SU-DHL-6 (cell line): Measurements from ENCODE around the gene FOXC1.

ENCODE experiments used
- CTCF ChIP-seq: fragments of 200-600 bp; sonication (generic); IDR thresholded peaks from one replicate; pipeline ENCODE4 v1.5.1; 2017; ENCODE audit warnings: antibody characterized with exemption, mild to moderate bottlenecking, low read length, moderate library complexity; ENCODE audit not compliant: insufficient read depth, poor library complexity, severe bottlenecking
- EZH2phosphoT487 ChIP-seq: fragments of 200-600 bp; sonication (generic), shearing (Covaris generic); conservative IDR thresholded peaks from 2 replicates; pipeline ENCODE4 v1.6.1; 2018; ENCODE audit warnings: mild to moderate bottlenecking, antibody characterized with exemption, low read length, moderate library complexity, mixed read lengths

DNA sequence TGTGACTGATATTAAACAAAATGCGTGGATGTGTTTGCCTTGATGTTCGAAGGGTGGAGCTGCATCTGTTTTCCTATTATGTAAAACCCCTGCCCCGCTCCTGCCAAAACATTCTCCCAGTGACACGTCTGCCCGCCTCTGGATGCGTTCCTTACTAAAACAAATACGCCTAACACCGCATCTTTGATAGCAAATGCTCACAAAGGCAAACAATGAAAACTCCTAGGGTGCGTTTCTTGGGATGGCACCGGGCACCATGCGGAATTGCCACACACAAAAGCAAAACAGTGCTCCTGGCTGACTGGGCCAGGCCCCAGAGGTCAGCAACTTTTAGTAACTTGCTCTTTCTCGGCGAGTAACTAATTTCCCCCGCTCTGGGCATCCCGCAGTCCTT, 9.0 kb upstream of the FOXC1 start:
- TF ChIP-seq CTCF = no peak
- TF ChIP-seq EZH2phosphoT487 = no peak
